Non-pigmented ciliary epithelial cell (primary cell): ENCODE measurements around the gene HOXB8.

Experiments
- DNase-seq: peaks from one replicate; pipeline ENCODE4 v3.0.0-alpha.2; 2010; ENCODE audit warnings: low read depth

Gene HOXB8

GRCh38 chr17:48596000-48596734 is 18.9 kb downstream of the HOXB8 start:
- no peak for DNase-seq

GRCh38 chr17:48595278-48595999 is 19.7 kb downstream of the HOXB8 start:
- DNase-seq = no peak

GRCh38 chr17:48594538-48595277 is 20.4 kb downstream of the HOXB8 start:
- no peak for DNase-seq

- DNase-seq = no peak
These were observed 21.1 kb downstream of the HOXB8 start for GRCh38 chr17:48593840-48594537.

- no peak for DNase-seq
These were observed 21.8 kb downstream of the HOXB8 start, which contains the start of gene HOXB5 for GRCh38 chr17:48593126-48593829. HOXB5 (minus strand) TSS chr17:48593779; CDS start chr17:48593682, 97 bp downstream.

GRCh38 chr17:48592577-48592976 is 22.5 kb downstream of the HOXB8 start:
- no peak for DNase-seq

- no peak for DNase-seq
These were observed 23.0 kb downstream of the HOXB8 start for GRCh38 chr17:48592057-48592514.

- no peak for DNase-seq
These were observed 23.6 kb downstream of the HOXB8 start for GRCh38 chr17:48591255-48592056.

- no peak for DNase-seq
These were observed 24.4 kb downstream of the HOXB8 start for GRCh38 chr17:48590607-48591161.

- DNase-seq = no peak
These were observed 25.1 kb downstream of the HOXB8 start, which contains the start of gene HOXB3 for GRCh38 chr17:48589831-48590606. HOXB3 (minus strand) TSS chr17:48590241; CDS start chr17:48552474, 37,767 bp downstream.

- DNase-seq = no peak
These were observed 25.8 kb downstream of the HOXB8 start for GRCh38 chr17:48589060-48589830.

GRCh38 chr17:48588528-48588927 is 26.6 kb downstream of the HOXB8 start:
- DNase-seq = no peak

GRCh38 chr17:48588074-48588415 is 27.0 kb downstream of the HOXB8 start:
- DNase-seq = no peak

- DNase-seq = no peak
These were observed 27.6 kb downstream of the HOXB8 start for GRCh38 chr17:48587276-48588073.

- no peak for DNase-seq
These were observed 28.5 kb downstream of the HOXB8 start for GRCh38 chr17:48586355-48587258.

- DNase-seq = no peak
These were observed 30.8 kb downstream of the HOXB8 start for GRCh38 chr17:48584223-48584741.
